Measurements from ENCODE around the gene SEBOX.

DNA sequence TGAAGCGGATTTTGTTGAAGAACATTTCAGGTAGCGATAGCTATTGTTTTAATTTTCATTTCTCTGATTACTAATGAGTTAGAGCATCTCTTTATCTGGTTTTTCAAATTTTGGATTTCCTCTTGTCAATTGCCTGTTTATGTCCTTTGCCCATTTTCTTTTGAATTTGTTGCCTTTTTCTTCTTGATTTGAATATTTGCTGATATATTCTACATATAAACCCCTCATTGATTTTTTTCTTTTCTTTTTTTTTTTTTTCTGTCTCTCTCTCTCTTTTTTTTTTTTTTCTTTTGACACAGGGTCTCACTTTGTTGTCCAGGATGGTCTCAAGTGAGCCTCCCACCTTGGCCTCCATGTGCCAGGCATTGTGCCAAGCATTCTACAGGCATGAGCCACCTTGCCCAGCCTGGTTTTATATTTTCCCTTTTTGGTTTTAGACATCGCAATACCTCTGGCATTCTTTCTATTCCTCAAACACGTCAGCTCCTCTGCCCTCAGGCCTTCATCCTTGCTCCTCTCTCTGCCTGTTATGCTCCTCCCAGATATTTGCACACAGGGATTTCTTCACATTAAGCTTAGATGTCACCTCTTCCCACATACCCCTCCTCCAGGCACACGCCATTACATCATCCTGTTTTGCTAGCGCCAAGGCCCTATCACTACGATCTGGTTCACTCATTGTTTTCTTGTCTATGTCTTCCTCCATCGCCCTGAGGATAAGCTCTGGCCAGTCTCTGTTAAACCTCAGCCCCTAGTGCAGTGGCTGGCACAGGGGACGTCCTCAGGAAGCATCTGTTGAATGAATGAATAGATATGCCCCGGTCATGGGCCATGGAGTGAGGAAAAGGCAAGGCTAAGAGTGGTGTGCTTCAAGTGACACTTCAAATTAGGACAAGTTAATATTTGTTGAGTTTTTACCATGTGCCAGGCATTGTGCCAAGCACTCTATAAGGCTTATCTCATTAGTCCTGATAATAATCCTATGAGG is 15.1 kb upstream of the SEBOX start:
- TF ChIP-seq POLR2A (IDR thresholded peaks at IDR 0.05; ENCODE audit: low read length) (no peak), GATA1 (IDR thresholded peaks at IDR 0.05; ENCODE audit: low read depth, low read length) (no peak)
